SU-DHL-6 (cell line): Measurements from ENCODE around the gene CDK11A.

Experiments
- H2AFZ ChIP-seq: fragments of 200-600 bp; sonication (generic); 2 replicates; pipeline ENCODE4 v1.6.1; 2014; ENCODE audit warnings: low read depth, mild to moderate bottlenecking, moderate library complexity, mixed read lengths, antibody characterized with exemption, low read length; ENCODE audit not compliant: severe bottlenecking
- H3F3A ChIP-seq: fragments of 200-600 bp; shearing (Covaris generic); 2 replicates; pipeline ENCODE4 v1.6.0; 2016; ENCODE audit warnings: antibody characterized with exemption, mild to moderate bottlenecking; ENCODE audit not compliant: insufficient read depth
- H3K27ac ChIP-seq: fragments of 200-600 bp; sonication (generic); 2 replicates; pipeline ENCODE4 v1.5.1; 2016; ENCODE audit warnings: low read depth, mild to moderate bottlenecking, low read length, moderate library complexity, mixed read lengths
- H3K27me3 ChIP-seq: fragments of 200-600 bp; sonication (generic), shearing (Covaris generic); 2 replicates; pipeline ENCODE4 v1.6.0; 2014; ENCODE audit warnings: mild to moderate bottlenecking, low read length
- H3K36me3 ChIP-seq: fragments of 200-600 bp; sonication (generic); 2 replicates; pipeline ENCODE4 v1.6.1; 2014; ENCODE audit warnings: mild to moderate bottlenecking, low read length, mixed read lengths
- H3K4me2 ChIP-seq: fragments of 300-600, 200-600 bp; shearing (Covaris generic), sonication (generic); 2 replicates; pipeline ENCODE4 v1.6.0; 2014; ENCODE audit warnings: low read length, low read depth, mild to moderate bottlenecking; ENCODE audit not compliant: poor library complexity, severe bottlenecking
- H3K4me3 ChIP-seq: fragments of 200-600 bp; sonication (generic); 2 replicates; pipeline ENCODE4 v1.5.1; 2014; ENCODE audit warnings: antibody characterized with exemption, low read length, mild to moderate bottlenecking, mixed read lengths; ENCODE audit not compliant: insufficient read depth, poor library complexity, severe bottlenecking
- H3K79me2 ChIP-seq: fragments of 200-600 bp; sonication (generic); 2 replicates; pipeline ENCODE4 v1.6.1; 2014; ENCODE audit warnings: mild to moderate bottlenecking, low read length, moderate library complexity; ENCODE audit not compliant: insufficient read depth
- H3K9ac ChIP-seq: fragments of 200-600 bp; sonication (generic); 2 replicates; pipeline ENCODE4 v1.7.0; 2014; ENCODE audit warnings: mild to moderate bottlenecking, low read length
- H3K9me2 ChIP-seq: fragments of 200-600 bp; sonication (generic); replicated peaks from 2 replicates; pipeline ENCODE4 v1.6.1; 2014; ENCODE audit warnings: low read length; ENCODE audit not compliant: insufficient read depth
- H3K9me3 ChIP-seq: fragments of 200-600 bp; sonication (generic); 2 replicates; pipeline ENCODE4 v1.6.1; 2014; ENCODE audit warnings: low read length, mixed read lengths; ENCODE audit not compliant: insufficient read depth
- H4K20me1 ChIP-seq: fragments of 200-600 bp; sonication (generic); 2 replicates; pipeline ENCODE4 v1.6.1; 2014; ENCODE audit warnings: low read depth, mild to moderate bottlenecking, antibody characterized with exemption, low read length, moderate library complexity, mixed read lengths
- EZH2phosphoT487 ChIP-seq: fragments of 200-600 bp; sonication (generic), shearing (Covaris generic); conservative IDR thresholded peaks from 2 replicates; pipeline ENCODE4 v1.6.1; 2018; ENCODE audit warnings: mild to moderate bottlenecking, antibody characterized with exemption, low read length, moderate library complexity, mixed read lengths
- TF ChIP-seq, protein P1 (sequence below): fragments of 200-600 bp; sonication (generic); IDR thresholded peaks from one replicate; pipeline ENCODE4 v1.5.1; 2017; ENCODE audit warnings: antibody characterized with exemption, mild to moderate bottlenecking, low read length, moderate library complexity; ENCODE audit not compliant: insufficient read depth, poor library complexity, severe bottlenecking

CDK11A gene

DNA sequence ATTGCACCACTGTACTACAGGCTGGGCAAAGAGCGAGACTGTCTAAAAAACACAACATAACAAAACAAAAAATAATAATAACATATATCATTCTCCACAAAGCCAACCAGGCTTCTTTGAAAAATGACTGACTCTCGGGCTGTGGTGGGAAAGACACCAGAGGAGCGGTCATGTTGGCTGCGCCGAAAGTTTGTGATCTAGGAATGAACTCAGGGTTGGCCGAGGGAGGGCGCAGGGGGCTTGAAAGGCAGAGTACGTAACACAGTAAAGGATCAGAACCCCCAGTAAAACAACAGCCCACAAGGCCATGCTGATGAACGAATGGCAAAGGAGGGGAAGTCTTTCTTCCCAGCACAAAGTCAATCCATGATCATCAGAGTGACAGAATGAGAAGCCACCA, 36.3 kb downstream of the CDK11A start:
- Histone ChIP-seq H3K27ac (no peak overlapping the region), H3K4me2 (no peak overlapping the region), H4K20me1 (no peaks in the 10 kb centered on the region), H3K4me3 (no peak overlapping the region), H3K27me3 (no peaks in the 10 kb centered on the region), H3K9ac (no peak overlapping the region), H3K9me3 (no peaks in the 10 kb centered on the region), H2AFZ (no peak overlapping the region), H3F3A (no peaks in the 10 kb centered on the region), H3K79me2 (no peaks in the 10 kb centered on the region), H3K9me2 (no peaks in the 10 kb centered on the region), H3K36me3 (no peaks in the 10 kb centered on the region)
- TF ChIP-seq, protein P1, sequence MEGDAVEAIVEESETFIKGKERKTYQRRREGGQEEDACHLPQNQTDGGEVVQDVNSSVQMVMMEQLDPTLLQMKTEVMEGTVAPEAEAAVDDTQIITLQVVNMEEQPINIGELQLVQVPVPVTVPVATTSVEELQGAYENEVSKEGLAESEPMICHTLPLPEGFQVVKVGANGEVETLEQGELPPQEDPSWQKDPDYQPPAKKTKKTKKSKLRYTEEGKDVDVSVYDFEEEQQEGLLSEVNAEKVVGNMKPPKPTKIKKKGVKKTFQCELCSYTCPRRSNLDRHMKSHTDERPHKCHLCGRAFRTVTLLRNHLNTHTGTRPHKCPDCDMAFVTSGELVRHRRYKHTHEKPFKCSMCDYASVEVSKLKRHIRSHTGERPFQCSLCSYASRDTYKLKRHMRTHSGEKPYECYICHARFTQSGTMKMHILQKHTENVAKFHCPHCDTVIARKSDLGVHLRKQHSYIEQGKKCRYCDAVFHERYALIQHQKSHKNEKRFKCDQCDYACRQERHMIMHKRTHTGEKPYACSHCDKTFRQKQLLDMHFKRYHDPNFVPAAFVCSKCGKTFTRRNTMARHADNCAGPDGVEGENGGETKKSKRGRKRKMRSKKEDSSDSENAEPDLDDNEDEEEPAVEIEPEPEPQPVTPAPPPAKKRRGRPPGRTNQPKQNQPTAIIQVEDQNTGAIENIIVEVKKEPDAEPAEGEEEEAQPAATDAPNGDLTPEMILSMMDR: no peak
- TF ChIP-seq EZH2phosphoT487: no peak

DNA sequence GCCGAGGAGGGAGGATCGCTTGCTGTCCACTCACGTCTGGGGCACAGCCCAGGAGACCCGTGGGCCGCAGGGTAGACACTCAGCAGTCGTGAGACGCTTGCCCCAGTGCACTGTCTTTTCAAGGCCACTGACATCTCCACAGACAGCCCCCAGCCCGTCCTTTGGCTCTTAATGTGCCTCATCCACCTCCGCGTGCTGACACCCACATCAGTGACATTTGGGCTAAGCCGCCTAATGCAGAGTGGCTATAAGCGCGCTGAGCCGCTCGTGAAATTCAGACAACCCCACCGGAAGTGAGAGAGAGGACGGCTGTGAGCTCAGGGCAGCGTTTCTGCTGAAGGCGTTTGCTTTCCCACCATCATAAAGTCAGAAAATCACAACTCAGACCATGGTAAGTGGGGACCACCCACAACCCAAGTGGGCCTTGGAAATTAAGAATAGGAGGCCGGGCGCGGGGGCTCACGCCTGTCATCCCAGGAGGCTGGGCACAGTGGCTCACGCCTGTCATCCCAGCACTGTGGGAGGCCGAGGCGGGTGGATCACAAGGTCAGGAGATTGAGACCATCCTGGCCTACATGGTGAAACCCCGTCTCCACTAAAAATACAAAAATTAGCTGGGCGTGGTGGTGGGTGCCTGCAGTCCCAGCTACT, 40.0 kb downstream of the CDK11A start:
- H2AFZ ChIP-seq: no peak overlapping the region
- H3K79me2 ChIP-seq: no peaks in the 10 kb centered on the region
- H3K9me2 ChIP-seq: no peaks in the 10 kb centered on the region
- H4K20me1 ChIP-seq: no peaks in the 10 kb centered on the region
- H3F3A ChIP-seq: no peaks in the 10 kb centered on the region
- H3K4me2 ChIP-seq: no peak overlapping the region
- H3K36me3 ChIP-seq: no peaks in the 10 kb centered on the region
- no peak overlapping the region for H3K9ac ChIP-seq
- H3K27me3 ChIP-seq: no peaks in the 10 kb centered on the region
- no peak overlapping the region for H3K27ac ChIP-seq
- H3K4me3 ChIP-seq: no peak overlapping the region
- TF ChIP-seq, protein P1: no peak
- no peak for TF ChIP-seq EZH2phosphoT487
- H3K9me3 ChIP-seq: no peaks in the 10 kb centered on the region

DNA sequence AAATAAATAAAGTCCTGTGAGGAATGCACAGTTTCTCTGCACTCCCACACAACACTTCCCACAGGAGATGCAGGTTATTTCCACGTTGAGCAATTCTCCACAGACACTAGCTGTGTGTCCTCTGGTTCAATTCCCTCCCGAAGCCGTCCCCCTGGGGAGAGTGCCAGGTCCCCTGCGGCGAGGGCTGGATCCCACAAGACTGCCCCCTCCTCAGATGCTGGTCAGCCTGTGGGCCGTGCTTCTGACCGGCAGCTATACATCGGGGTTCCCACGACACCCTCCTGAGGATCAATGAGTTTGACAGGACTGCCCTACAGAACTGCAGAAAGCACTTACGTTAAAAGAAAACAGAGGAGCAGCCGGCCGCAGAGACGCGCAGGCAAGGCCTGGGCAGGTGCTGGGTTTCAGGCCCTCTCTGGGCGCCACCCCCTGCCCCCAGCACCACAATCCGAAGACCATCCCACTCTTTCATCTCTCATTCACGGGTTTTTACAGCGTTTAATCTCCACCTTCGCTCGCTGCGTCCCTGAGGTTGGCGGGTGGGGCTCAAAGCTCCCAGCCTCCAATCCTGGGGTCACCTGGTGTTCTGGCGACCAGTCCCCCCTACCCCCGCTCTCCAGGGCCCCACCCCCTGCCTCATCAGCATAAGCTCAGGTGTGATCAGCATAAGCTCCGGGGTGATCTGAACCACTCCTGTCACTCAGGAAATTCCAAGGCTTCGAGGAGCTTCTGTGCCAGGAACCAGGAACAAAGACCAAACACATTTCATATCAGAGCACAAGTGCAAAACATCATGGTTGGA, 40.9 kb downstream of the CDK11A start:
- H3K27ac ChIP-seq: no peak overlapping the region
- no peaks in the 10 kb centered on the region for H3K36me3 ChIP-seq
- H2AFZ ChIP-seq: no peak overlapping the region
- H4K20me1 ChIP-seq: no peaks in the 10 kb centered on the region
- no peak overlapping the region for H3K4me3 ChIP-seq
- H3K4me2 ChIP-seq: no peak overlapping the region
- H3K79me2 ChIP-seq: no peaks in the 10 kb centered on the region
- no peaks in the 10 kb centered on the region for H3K27me3 ChIP-seq
- H3K9ac ChIP-seq: no peak overlapping the region
- H3K9me2 ChIP-seq: no peaks in the 10 kb centered on the region
- TF ChIP-seq, protein P1: no peak
- TF ChIP-seq EZH2phosphoT487: no peak
- no peaks in the 10 kb centered on the region for H3K9me3 ChIP-seq
- H3F3A ChIP-seq: 0 out of 2 replicates have a peak, but pooled peaks cover 4% of the 10 kb centered on the region
